Adipose tissue (tissue), 3 donors: ENCODE measurements around the gene DDX50. TPM values are rescaled to one million over a fixed set of nuclear protein-coding genes. Genes with fewer than 3 reads are reported as not detected.
"Not testable (repeated sequence)": the region's sequence is repeated elsewhere in the genome, so short reads cannot be mapped to it uniquely, and the experiment has no call there.

Source experiments
- H3K27ac ChIP-seq: one replicate; pipeline ENCODE4 v1.5.1; 2013; ENCODE audit warnings: low read depth, low read length
- WGBS, 3 donors: extraction: QIAGEN DNeasy Blood & Tissue Kit; methylation state at CpG; one replicate each; pipeline ENCODE4 v1.1.7; 2013; 5-methylcytosine and 5-hydroxymethylcytosine counted together
- polyA plus RNA-seq, 3 donors: library from polyadenylated mRNA; stranded (reverse); fragments of 200-250 nt; gene quantifications; one replicate each; pipeline ENCODE4 v1.2.3, GENCODE V29; 2013
- donor health status: healthy with polysubstance abuse.
- donor health status: Bipolar disorder and iron deficiency.
- donor health status: healthy.

The DDX50 gene
- 10 to 100 TPM; 22.0 to 33.4 (median 25.5) TPM for polyA plus RNA-seq

- WGBS, 3 donors = 0 to 1% (median 0%) methylated on average over 46 to 47 of the region's 47 CpGs
- H3K27ac ChIP-seq = peak within 1 kb of the TSS; percentile 83
Measured at GRCh38 chr10:68901105-68901927, at the start of gene DDX50. TSS of gene DDX50 (plus strand) at chr10:68901315. CDS start at chr10:68901385, 70 bp downstream.

GRCh38 chr10:68856352-68856751, 44.8 kb upstream of the DDX50 start:
- WGBS, 3 donors = 68 to 70% (median 69%) methylated on average over 6 of the region's 6 CpGs
- H3K27ac ChIP-seq = no peak overlapping the region

GRCh38 chr10:68857005-68857404, 44.1 kb upstream of the DDX50 start:
- WGBS, 3 donors = 57 to 78% (median 66%) methylated on average over 2 of the region's 2 CpGs
- H3K27ac ChIP-seq = no peak overlapping the region

GRCh38 chr10:68861253-68861652, 39.9 kb upstream of the DDX50 start:
- WGBS, 3 donors = 90 to 97% (median 94%) methylated on average over 5 of the region's 5 CpGs

GRCh38 chr10:68864611-68865010, 36.5 kb upstream of the DDX50 start:
- 94 to 100% (median 96%) methylated on average over 1 of the region's 1 CpG for WGBS, 3 donors
- no peak overlapping the region for H3K27ac ChIP-seq

More at GRCh38 chr10:68861253-68861652, 39.9 kb upstream of the DDX50 start:
- no peak overlapping the region for H3K27ac ChIP-seq

GRCh38 chr10:68868173-68868572, 32.9 kb upstream of the DDX50 start:
- 93 to 96% (median 95%) methylated on average over 8 of the region's 8 CpGs for WGBS, 3 donors

GRCh38 chr10:68869623-68870022, 31.5 kb upstream of the DDX50 start:
- no peak overlapping the region for H3K27ac ChIP-seq
- WGBS, 3 donors = 56 to 91% (median 71%) methylated on average over 2 of the region's 2 CpGs

More at GRCh38 chr10:68868173-68868572, 32.9 kb upstream of the DDX50 start:
- not testable (repeated sequence) for H3K27ac ChIP-seq

GRCh38 chr10:68870061-68870460, 31.1 kb upstream of the DDX50 start:
- no peak overlapping the region for H3K27ac ChIP-seq
- WGBS, 3 donors = 81 to 83% (median 81%) methylated on average over 2 of the region's 2 CpGs

GRCh38 chr10:68870545-68871104, 30.5 kb upstream of the DDX50 start:
- H3K27ac ChIP-seq = no peak overlapping the region
- 45 to 62% (median 60%) methylated on average over 3 of the region's 3 CpGs for WGBS, 3 donors

- peak overlapping the region; percentile 72 for H3K27ac ChIP-seq
- 49 to 61% (median 51%) methylated on average over 6 of the region's 6 CpGs for WGBS, 3 donors
Measured at GRCh38 chr10:68871105-68871711, 29.9 kb upstream of the DDX50 start.

- WGBS, 3 donors = 37 to 60% (median 56%) methylated on average over 5 of the region's 5 CpGs
- no peak overlapping the region for H3K27ac ChIP-seq
Measured at GRCh38 chr10:68871731-68872342, 29.3 kb upstream of the DDX50 start.

GRCh38 chr10:68876246-68877138, 24.6 kb upstream of the DDX50 start:
- no peak overlapping the region for H3K27ac ChIP-seq
- WGBS, 3 donors = 63 to 74% (median 67%) methylated on average over 15 of the region's 15 CpGs

GRCh38 chr10:68877482-68878110, 23.5 kb upstream of the DDX50 start:
- H3K27ac ChIP-seq = no peak overlapping the region
- WGBS, 3 donors = 90 to 96% (median 93%) methylated on average over 1 of the region's 1 CpG

GRCh38 chr10:68878496-68878895, 22.6 kb upstream of the DDX50 start:
- no peak overlapping the region for H3K27ac ChIP-seq

- 87 to 94% (median 93%) methylated on average over 2 of the region's 2 CpGs for WGBS, 3 donors
- no peak overlapping the region for H3K27ac ChIP-seq
Measured at GRCh38 chr10:68879628-68880027, 21.5 kb upstream of the DDX50 start.

GRCh38 chr10:68880181-68880580, 20.9 kb upstream of the DDX50 start:
- no peak overlapping the region for H3K27ac ChIP-seq
- 95 to 97% (median 96%) methylated on average over 4 of the region's 4 CpGs for WGBS, 3 donors

GRCh38 chr10:68895041-68895440, 6.1 kb upstream of the DDX50 start:
- 96 to 100% (median 98%) methylated on average over 2 of the region's 2 CpGs for WGBS, 3 donors
- no peak overlapping the region for H3K27ac ChIP-seq

GRCh38 chr10:68897336-68897741, 3.8 kb upstream of the DDX50 start:
- WGBS, 3 donors = 38 to 56% (median 41%) methylated on average over 3 of the region's 3 CpGs
- no peak overlapping the region for H3K27ac ChIP-seq
